Neural progenitor cell (in vitro differentiated cells): ENCODE results near the gene ELMO1.

Source experiments
- CTCF ChIP-seq: fragments of 200-600 bp; sonication (generic); IDR thresholded peaks from 2 replicates; pipeline ENCODE4 v1.5.1; 2017; ENCODE audit warnings: antibody characterized with exemption, mild to moderate bottlenecking
- EZH2 ChIP-seq: fragments of 200-600 bp; sonication (generic); IDR thresholded peaks from 2 replicates; pipeline ENCODE4 v1.6.1; 2017; ENCODE audit warnings: antibody characterized with exemption, mild to moderate bottlenecking, moderate library complexity
- EZH2phosphoT487 ChIP-seq: fragments of 200-600 bp; sonication (generic); IDR thresholded peaks from 2 replicates; pipeline ENCODE4 v1.6.1; 2017; ENCODE audit warnings: antibody characterized with exemption

- TF ChIP-seq EZH2: no peak
- TF ChIP-seq CTCF: no peak
- no peak for TF ChIP-seq EZH2phosphoT487
Observed at GRCh38 chr7:37198041-37198905, 250.4 kb downstream of the ELMO1 start.
